GM23248 (cell line): ENCODE measurements around the gene AKT2. TPM values are rescaled to one million over a fixed set of nuclear protein-coding genes. Genes with fewer than 3 reads are reported as not detected.
A peak's percentile ranks its signal among the peaks of the same experiment; 100 is the strongest.

ENCODE experiments used
- DNase-seq: peaks from one replicate; pipeline ENCODE4 v3.0.0-alpha.2; 2015
- H2AFZ ChIP-seq: fragments of 200-600 bp; sonication (generic); 2 replicates; pipeline ENCODE4 v1.6.1; 2016; ENCODE audit warnings: antibody characterized with exemption
- H3F3A ChIP-seq: fragments of 200-600 bp; sonication (generic); 2 replicates; pipeline ENCODE4 v1.6.1; 2016; ENCODE audit warnings: mild to moderate bottlenecking, antibody characterized with exemption, mixed run types; ENCODE audit not compliant: insufficient read depth
- H3K27ac ChIP-seq: fragments of 200-600 bp; sonication (generic); 2 replicates; pipeline ENCODE4 v1.5.1; 2016; ENCODE audit warnings: mild to moderate bottlenecking
- H3K27me3 ChIP-seq: fragments of 200-600 bp; sonication (generic); replicated peaks from 2 replicates; pipeline ENCODE4 v1.6.1; 2016; ENCODE audit warnings: mild to moderate bottlenecking; ENCODE audit not compliant: insufficient read depth
- H3K36me3 ChIP-seq: fragments of 200-600 bp; sonication (generic); 2 replicates; pipeline ENCODE4 v1.6.1; 2016; ENCODE audit warnings: low read depth, mild to moderate bottlenecking
- H3K4me1 ChIP-seq: fragments of 200-600 bp; sonication (generic); 2 replicates; pipeline ENCODE4 v1.6.1; 2016; ENCODE audit warnings: mild to moderate bottlenecking; ENCODE audit not compliant: insufficient read depth
- H3K4me2 ChIP-seq: fragments of 200-600 bp; sonication (generic); one replicate; pipeline ENCODE4 v1.6.1; 2016; ENCODE audit warnings: mild to moderate bottlenecking; ENCODE audit not compliant: unreplicated experiment
- H3K4me3 ChIP-seq: fragments of 200-600 bp; sonication (generic); 2 replicates; pipeline ENCODE4 v1.5.1; 2016; ENCODE audit warnings: mild to moderate bottlenecking
- H3K79me2 ChIP-seq: fragments of 200-600 bp; sonication (generic); 2 replicates; pipeline ENCODE4 v1.6.1; 2016; ENCODE audit warnings: mild to moderate bottlenecking; ENCODE audit not compliant: insufficient read depth
- H3K9ac ChIP-seq: fragments of 200-600 bp; sonication (generic); 2 replicates; pipeline ENCODE4 v1.6.1; 2016; ENCODE audit warnings: mild to moderate bottlenecking
- H3K9me2 ChIP-seq: fragments of 200-600 bp; sonication (generic); 2 replicates; pipeline ENCODE4 v1.6.1; 2016; ENCODE audit warnings: mixed run types, mild to moderate bottlenecking, moderate library complexity; ENCODE audit not compliant: insufficient read depth
- H3K9me3 ChIP-seq: fragments of 200-600 bp; sonication (generic); one replicate; pipeline ENCODE4 v1.6.1; 2017; ENCODE audit warnings: low read depth
- H4K20me1 ChIP-seq: fragments of 200-600 bp; sonication (generic); 2 replicates; pipeline ENCODE4 v1.6.0; 2016; ENCODE audit not compliant: insufficient read depth
- EZH2 ChIP-seq: fragments of 200-600 bp; sonication (generic); IDR thresholded peaks from 2 replicates; pipeline ENCODE4 v1.6.1; 2018; ENCODE audit warnings: antibody characterized with exemption, mild to moderate bottlenecking; ENCODE audit not compliant: insufficient read depth, poor library complexity, severe bottlenecking
- EZH2phosphoT487 ChIP-seq: fragments of 200-600 bp; sonication (generic); IDR thresholded peaks from 2 replicates; pipeline ENCODE4 v1.6.1; 2018; ENCODE audit warnings: antibody characterized with exemption, moderate library complexity, mild to moderate bottlenecking, low read depth; ENCODE audit not compliant: insufficient read depth
- WGBS, 2 experiments: methylation state at CpG; one replicate each; pipeline ENCODE4 v1.1.6; 2015 to 2017; ENCODE audit warnings: low lambda C conversion rate in 2 of 2, low coverage in 1 of 2; ENCODE audit errors: missing lambda C conversion rate in 2 of 2; 5-methylcytosine and 5-hydroxymethylcytosine counted together
- in situ Hi-C: fragments of 300-500 bp; cut with MboI; formaldehyde crosslinking; loops from 2 replicates; pipeline ENCODE4 v1.15.0; 2020
- polyA plus RNA-seq: library from polyadenylated mRNA; unstranded; fragments of >200 nt; fragmentation: Nextera tagmentation; extraction: Ambion mirVana; gene quantifications from 2 replicates; pipeline ENCODE4 v1.2.1, GENCODE V29; 2016
- total RNA-seq: library from RNA; depleted of rRNA; stranded (reverse); fragments of >200 nt; shearing (Covaris generic); gene quantifications from 2 replicates; pipeline ENCODE4 v1.2.3, GENCODE V29; 2014

Gene AKT2
- total and polyA plus RNA-seq, 2 experiments from 2014 or later: 41.5 to 123 TPM

DNA sequence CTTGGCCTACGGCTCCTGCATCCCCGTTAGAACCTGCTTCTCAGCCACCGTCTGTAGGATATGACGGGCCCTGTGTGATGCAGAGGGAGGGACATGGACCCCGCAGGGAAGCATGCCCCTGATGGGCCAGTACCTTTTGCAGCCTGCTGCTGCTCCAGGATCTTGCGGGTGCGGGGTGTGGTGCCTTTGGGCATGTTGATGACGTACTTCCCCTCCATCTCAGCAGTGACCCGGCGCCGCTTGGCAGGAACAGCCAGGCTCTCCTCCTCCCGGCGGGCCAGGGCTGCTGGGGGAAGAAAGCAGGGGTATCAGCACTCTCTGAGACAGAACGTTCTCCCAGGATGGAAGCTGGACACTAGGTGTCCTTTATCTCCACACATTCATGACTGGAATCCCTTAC lies 41.1 kb upstream of the AKT2 start:
- peaks cover 12% of the 10 kb centered on the region; the same call in 1 of the 2 replicates for H3K36me3 ChIP-seq
- in situ Hi-C loops: no loop called here
- H3K4me3 ChIP-seq: no peak overlapping the region
- no peaks in the 10 kb centered on the region for H3F3A ChIP-seq
- TF ChIP-seq EZH2phosphoT487 (no peak), EZH2 (no peak)
- no peaks in the 10 kb centered on the region for H3K79me2 ChIP-seq
- H3K27ac ChIP-seq: no peak overlapping the region
- 89 to 90% methylated on average over 14 of the region's 14 CpGs for WGBS, 2 experiments
- H3K9ac ChIP-seq: no peak overlapping the region
- H3K27me3 ChIP-seq: no peaks in the 10 kb centered on the region
- H3K4me2 ChIP-seq: no peak overlapping the region
- no peaks in the 10 kb centered on the region for H3K4me1 ChIP-seq
- H3K9me3 ChIP-seq: no peaks in the 10 kb centered on the region
- DNase-seq: no peak
- H3K9me2 ChIP-seq: no peaks in the 10 kb centered on the region
- H2AFZ ChIP-seq: no peak overlapping the region
- no peaks in the 10 kb centered on the region for H4K20me1 ChIP-seq

DNA sequence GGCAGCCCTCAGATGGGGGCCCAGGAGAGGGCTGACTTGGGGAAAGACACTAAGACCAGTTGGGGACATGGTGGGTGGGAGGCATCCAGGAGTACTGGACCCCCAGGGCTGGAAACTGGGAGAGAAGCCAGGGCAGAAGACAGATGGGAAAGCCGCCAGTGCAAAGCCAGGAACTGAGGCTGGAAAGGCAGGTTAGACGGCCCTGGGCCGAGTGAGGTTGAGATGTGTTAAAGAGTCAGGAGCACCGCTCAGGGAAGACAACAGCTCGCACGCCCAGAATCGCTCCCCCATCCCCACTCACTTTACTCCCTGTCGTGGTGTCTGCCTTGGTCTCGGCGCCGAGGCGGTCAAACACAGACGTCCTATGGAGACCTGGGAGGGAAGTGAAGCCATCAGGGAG lies 38.6 kb upstream of the AKT2 start:
- Histone ChIP-seq H4K20me1 (no peaks in the 10 kb centered on the region), H3K9ac (no peak overlapping the region), H3K27me3 (no peaks in the 10 kb centered on the region), H3K9me3 (no peaks in the 10 kb centered on the region), H3K36me3 (peaks cover 11% of the 10 kb centered on the region; the same call in 1 of the 2 replicates), H3K9me2 (no peaks in the 10 kb centered on the region), H3K4me3 (no peak overlapping the region), H3K27ac (no peak overlapping the region), H3K4me2 (no peak overlapping the region), H3K79me2 (no peaks in the 10 kb centered on the region), H3K4me1 (no peaks in the 10 kb centered on the region), H3F3A (no peaks in the 10 kb centered on the region), H2AFZ (no peak overlapping the region)
- WGBS, 2 experiments: 91 to 97% methylated on average over 12 to 13 of the region's 13 CpGs
- no peak for DNase-seq
- TF ChIP-seq EZH2phosphoT487 (no peak), EZH2 (no peak)
- in situ Hi-C loops: no loop called here

DNA sequence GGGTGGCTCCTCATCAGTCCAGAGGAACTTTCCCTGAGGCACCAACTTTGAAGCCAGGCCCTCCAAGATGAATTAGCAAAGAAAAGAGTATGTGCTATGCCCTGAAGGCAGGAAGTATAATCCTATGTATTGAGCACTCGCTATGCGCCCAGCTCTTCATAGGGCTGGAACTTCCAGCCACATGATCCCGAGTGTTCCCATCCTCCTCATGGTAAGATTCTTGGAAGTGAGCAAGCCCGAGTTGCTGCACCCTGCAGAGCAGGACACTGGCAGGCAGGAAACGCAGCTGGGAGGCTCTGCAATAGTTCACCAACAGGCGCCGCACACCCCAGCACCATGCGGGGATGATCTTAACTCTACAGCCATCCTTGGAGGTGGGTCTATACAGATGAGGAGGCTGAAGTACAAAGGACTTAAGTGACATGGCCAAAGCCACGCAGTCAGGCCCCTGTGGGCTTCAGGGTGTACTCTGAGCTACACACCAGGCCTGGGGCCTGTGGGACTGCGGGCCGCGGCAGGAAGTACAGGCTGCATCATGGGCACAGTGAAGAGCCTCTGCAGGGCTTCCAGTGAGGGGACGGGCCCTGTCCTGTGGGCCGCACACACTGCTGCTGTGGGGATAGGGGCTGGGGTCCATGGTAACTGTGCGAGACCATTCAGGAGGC lies 37.9 kb upstream of the AKT2 start:
- Histone ChIP-seq H3K27ac (no peak overlapping the region), H4K20me1 (no peaks in the 10 kb centered on the region), H3K27me3 (no peaks in the 10 kb centered on the region), H3K4me3 (no peak overlapping the region), H2AFZ (no peak overlapping the region), H3K9ac (no peak overlapping the region), H3F3A (no peaks in the 10 kb centered on the region), H3K9me2 (no peaks in the 10 kb centered on the region), H3K36me3 (peaks cover 11% of the 10 kb centered on the region; the same call in 1 of the 2 replicates), H3K9me3 (no peaks in the 10 kb centered on the region), H3K4me2 (no peak overlapping the region), H3K4me1 (no peaks in the 10 kb centered on the region), H3K79me2 (no peaks in the 10 kb centered on the region)
- in situ Hi-C loops: no loop called here
- TF ChIP-seq EZH2phosphoT487 (no peak), EZH2 (no peak)
- 92 to 95% methylated on average over 15 of the region's 15 CpGs for WGBS, 2 experiments
- DNase-seq: no peak

DNA sequence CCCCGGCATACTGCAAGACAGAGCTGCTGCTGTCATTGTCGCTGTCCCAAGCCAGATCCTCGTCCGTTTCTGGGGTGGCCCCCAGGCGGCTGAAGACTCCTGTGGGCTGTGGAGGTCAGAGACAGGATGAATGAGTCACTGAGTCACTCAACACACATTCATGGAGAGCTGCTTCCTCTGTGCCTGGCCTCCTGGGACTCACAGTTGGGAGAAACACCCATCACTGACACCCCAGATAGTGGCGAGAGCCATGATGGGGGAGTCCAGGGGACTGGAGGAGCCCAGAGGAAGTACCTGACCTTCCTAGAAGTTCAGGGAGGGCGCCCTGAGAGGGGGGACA lies 37.1 kb upstream of the AKT2 start:
- DNase-seq: peak; percentile 7
- Histone ChIP-seq H3K9me3 (no peaks in the 10 kb centered on the region), H4K20me1 (no peaks in the 10 kb centered on the region), H3F3A (no peaks in the 10 kb centered on the region), H3K27ac (no peak overlapping the region), H3K79me2 (no peaks in the 10 kb centered on the region), H3K9ac (no peak overlapping the region), H3K4me3 (no peak overlapping the region), H3K9me2 (no peaks in the 10 kb centered on the region), H3K4me1 (no peaks in the 10 kb centered on the region), H3K27me3 (no peaks in the 10 kb centered on the region), H2AFZ (no peak overlapping the region), H3K4me2 (no peak overlapping the region), H3K36me3 (peaks cover 11% of the 10 kb centered on the region; the same call in 1 of the 2 replicates)
- WGBS, 2 experiments: 85 to 90% methylated on average over 7 of the region's 7 CpGs
- in situ Hi-C loops: no loop called here
- TF ChIP-seq EZH2phosphoT487 (no peak), EZH2 (no peak)
